ENCODE measurements around the gene ARHGAP24.

ARHGAP24 gene

DNA sequence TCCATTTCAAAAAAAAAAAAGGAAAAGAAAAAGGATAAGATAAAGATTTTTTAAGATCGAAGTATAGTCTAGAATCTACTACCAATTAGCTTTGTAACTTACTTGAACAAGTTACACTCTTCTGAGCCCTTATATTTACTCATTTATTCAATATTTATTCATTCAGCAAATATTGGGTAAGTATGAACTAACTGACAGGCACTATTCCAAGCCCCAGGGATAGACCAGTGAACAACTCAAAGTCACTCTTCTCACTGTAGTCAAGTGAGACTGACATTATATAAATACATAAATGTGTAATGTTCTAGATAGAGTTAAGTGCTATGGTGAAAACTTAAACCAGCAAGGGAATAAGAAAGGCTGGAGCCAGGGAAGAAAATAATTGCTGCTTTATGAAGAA lies 131.6 kb downstream of the ARHGAP24 start:
- DNase-seq (ENCODE audit: low read depth, low spot score): no peak
- in situ Hi-C loops (cut with HindIII; ENCODE audit: low sequenced_read_pairs): no loop called here
- TF ChIP-seq, protein P1, sequence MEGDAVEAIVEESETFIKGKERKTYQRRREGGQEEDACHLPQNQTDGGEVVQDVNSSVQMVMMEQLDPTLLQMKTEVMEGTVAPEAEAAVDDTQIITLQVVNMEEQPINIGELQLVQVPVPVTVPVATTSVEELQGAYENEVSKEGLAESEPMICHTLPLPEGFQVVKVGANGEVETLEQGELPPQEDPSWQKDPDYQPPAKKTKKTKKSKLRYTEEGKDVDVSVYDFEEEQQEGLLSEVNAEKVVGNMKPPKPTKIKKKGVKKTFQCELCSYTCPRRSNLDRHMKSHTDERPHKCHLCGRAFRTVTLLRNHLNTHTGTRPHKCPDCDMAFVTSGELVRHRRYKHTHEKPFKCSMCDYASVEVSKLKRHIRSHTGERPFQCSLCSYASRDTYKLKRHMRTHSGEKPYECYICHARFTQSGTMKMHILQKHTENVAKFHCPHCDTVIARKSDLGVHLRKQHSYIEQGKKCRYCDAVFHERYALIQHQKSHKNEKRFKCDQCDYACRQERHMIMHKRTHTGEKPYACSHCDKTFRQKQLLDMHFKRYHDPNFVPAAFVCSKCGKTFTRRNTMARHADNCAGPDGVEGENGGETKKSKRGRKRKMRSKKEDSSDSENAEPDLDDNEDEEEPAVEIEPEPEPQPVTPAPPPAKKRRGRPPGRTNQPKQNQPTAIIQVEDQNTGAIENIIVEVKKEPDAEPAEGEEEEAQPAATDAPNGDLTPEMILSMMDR (IDR thresholded peaks at IDR 0.05; ENCODE audit: low read depth, low read length): no peak
- H3K4me3 ChIP-seq (ENCODE audit: low read depth, low read length): no peak overlapping the region

DNA sequence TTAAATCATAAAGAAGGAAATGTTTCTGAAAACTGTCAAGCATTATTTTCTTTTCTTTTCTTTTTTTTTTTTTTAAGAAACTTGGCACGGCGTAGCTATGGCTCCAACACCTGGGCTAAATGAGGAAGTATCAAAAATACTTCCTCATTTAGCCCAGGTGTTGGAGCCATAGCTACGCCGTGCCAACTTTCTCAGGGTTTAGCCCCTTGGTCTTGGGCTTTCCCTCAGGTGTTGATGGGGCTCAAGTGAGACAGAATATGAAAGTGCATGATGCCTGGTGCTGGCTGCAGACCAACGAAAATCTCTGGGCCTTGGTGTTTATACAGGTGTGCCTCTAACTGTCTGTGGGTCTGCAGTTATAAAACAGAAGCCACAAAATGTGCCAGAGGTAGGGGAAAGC lies 132.7 kb downstream of the ARHGAP24 start:
- TF ChIP-seq, protein P1 (IDR thresholded peaks at IDR 0.05; ENCODE audit: low read depth, low read length): no peak
- in situ Hi-C loops (cut with HindIII; ENCODE audit: low sequenced_read_pairs): no loop called here
- H3K4me3 ChIP-seq (ENCODE audit: low read depth, low read length): no peak overlapping the region
- no peak for DNase-seq (ENCODE audit: low read depth, low spot score)

DNA sequence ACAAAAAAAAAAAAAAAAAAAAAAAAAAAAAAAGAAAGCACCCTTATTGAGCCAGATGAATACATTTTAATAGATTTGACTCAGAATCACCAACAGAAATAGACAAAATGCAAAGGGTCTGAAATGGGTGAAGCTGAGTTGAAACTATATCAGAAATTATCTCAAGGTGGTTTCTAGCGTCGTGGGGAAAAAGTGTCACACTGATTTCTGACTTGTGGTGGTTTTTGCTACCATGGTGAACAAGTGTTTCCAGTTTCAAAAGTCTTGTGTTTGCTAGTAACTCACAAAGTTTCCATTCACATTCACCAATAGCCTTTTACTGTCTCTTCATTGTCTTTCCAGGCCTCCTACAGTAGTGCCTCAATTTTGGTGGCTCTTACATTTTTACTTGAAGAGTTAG lies 135.5 kb downstream of the ARHGAP24 start:
- no peak overlapping the region for H3K4me3 ChIP-seq (ENCODE audit: low read depth, low read length)
- TF ChIP-seq, protein P1 (IDR thresholded peaks at IDR 0.05; ENCODE audit: low read depth, low read length): no peak
- in situ Hi-C loops (cut with HindIII; ENCODE audit: low sequenced_read_pairs): no loop called here
- no peak for DNase-seq (ENCODE audit: low read depth, low spot score)

DNA sequence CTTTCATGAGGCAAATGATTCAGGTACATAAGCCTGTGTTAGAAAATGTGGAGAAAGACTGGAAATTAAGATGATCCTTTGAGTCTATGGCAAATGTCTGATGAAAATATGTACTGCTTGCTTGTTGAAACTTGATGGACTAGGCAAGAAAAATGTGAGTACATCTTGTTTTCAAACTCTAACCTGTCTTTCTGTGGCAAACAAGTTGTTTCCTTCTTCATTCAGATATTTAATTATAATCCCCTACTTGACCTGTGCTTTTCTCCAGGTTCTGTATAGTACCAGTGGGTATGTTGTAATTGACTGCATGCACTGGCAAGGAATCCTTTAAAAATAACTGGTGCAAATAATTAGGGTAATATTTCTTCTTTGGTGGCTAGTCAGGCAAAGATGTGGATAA lies 136.7 kb downstream of the ARHGAP24 start:
- H3K4me3 ChIP-seq (ENCODE audit: low read depth, low read length): no peak overlapping the region
- in situ Hi-C loops (cut with HindIII; ENCODE audit: low sequenced_read_pairs): no loop called here
- TF ChIP-seq, protein P1 (IDR thresholded peaks at IDR 0.05; ENCODE audit: low read depth, low read length): no peak
- DNase-seq (ENCODE audit: low read depth, low spot score): no peak

DNA sequence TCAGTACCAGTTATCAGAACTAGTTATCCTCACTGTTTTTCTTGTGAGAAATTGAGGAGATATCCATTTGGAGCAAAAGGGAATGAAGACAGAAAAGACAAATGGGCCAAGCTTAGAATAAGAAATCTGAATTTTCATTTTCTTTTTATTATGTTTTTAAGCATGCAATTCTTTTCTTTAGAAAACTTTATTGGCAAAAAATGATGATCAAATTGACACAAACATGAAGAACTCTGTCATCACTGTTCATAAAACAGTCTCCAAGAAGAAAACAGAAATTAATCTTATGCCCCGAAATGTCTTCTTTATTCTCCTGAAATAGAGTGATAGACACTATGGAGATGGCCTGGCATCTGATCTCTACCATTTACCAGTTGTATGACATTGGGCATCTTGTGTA lies 139.0 kb downstream of the ARHGAP24 start:
- in situ Hi-C loops (cut with HindIII; ENCODE audit: low sequenced_read_pairs): no loop called here
- no peak for DNase-seq (ENCODE audit: low read depth, low spot score)
- no peak overlapping the region for H3K4me3 ChIP-seq (ENCODE audit: low read depth, low read length)
- TF ChIP-seq, protein P1 (IDR thresholded peaks at IDR 0.05; ENCODE audit: low read depth, low read length): no peak

DNA sequence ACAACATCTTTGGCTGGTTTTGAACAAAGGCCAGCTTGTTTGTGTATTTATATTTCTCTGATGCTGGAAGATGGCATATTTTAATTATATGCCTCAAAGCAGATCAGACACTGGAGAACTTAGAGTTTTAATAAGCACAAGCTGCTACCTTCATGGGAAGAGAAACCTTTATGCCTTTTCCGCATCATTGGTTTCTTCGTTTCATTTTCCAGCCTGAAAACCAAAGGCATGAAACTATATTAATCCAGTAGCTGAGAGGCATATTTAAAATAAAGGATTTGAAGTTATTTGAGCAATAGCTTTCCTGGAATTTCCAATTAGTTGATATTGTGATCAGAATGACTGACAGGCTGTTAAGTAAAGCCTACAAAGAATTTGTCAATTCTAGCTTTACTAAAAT lies 141.0 kb downstream of the ARHGAP24 start:
- DNase-seq (ENCODE audit: low read depth, low spot score): no peak
- TF ChIP-seq, protein P1 (IDR thresholded peaks at IDR 0.05; ENCODE audit: low read depth, low read length): no peak
- in situ Hi-C loops (cut with HindIII; ENCODE audit: low sequenced_read_pairs): no loop called here
- no peak overlapping the region for H3K4me3 ChIP-seq (ENCODE audit: low read depth, low read length)

DNA sequence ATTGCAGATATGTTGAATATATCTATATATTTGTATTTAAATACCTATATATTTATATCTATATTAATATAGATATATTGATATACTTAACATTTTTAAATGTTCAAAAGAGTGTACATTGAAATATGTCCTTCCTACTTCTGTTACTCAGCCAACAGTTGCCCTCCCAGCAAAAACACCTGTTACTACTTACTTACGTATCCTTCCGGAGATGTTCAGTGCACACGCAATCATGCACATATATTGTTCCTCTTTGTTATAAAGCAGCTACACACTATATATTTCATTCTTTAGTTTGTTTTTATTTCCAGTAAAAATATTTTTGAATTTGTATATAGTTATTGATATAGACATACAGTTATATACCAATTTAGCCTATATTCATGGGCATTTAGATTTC lies 142.3 kb downstream of the ARHGAP24 start:
- TF ChIP-seq, protein P1 (IDR thresholded peaks at IDR 0.05; ENCODE audit: low read depth, low read length): no peak
- in situ Hi-C loops (cut with HindIII; ENCODE audit: low sequenced_read_pairs): no loop called here
- no peak for DNase-seq (ENCODE audit: low read depth, low spot score)
- no peak overlapping the region for H3K4me3 ChIP-seq (ENCODE audit: low read depth, low read length)

Measured in astrocyte of the spinal cord (primary cell).